ENCODE data around the gene KAZALD1.

The KAZALD1 gene

GRCh38 chr10:101042118-101042517 lies 19.7 kb upstream of the KAZALD1 start:
- Histone ChIP-seq H3K9ac (no peak overlapping the region), H3K4me3 (ENCODE audit: low read depth, low read length) (peak overlapping the region; percentile 63), H3K4me2 (ENCODE audit: low read length) (peak overlapping the region; percentile 62), H3K36me3 (ENCODE audit: control insufficient read depth, insufficient read depth, low read length) (no peaks in the 10 kb centered on the region), H3K27ac (peak overlapping the region; percentile 83), H3K9me3 (ENCODE audit: control insufficient read depth, low read length) (no peaks in the 10 kb centered on the region), H3K4me1 (peaks cover 16% of the 10 kb centered on the region), H3K27me3 (ENCODE audit: control insufficient read depth, insufficient read depth, low read length) (no peaks in the 10 kb centered on the region), H2AFZ (peak overlapping the region; percentile 99), H3K79me2 (no peaks in the 10 kb centered on the region)
- TF ChIP-seq CTCF (IDR thresholded peaks at IDR 0.05), result no peak

- Histone ChIP-seq H3K9ac (no peak overlapping the region), H3K4me2 (ENCODE audit: low read length) (peak overlapping the region; percentile 62), H3K27me3 (ENCODE audit: control insufficient read depth, insufficient read depth, low read length) (no peaks in the 10 kb centered on the region), H3K4me1 (peaks cover 16% of the 10 kb centered on the region), H3K4me3 (ENCODE audit: low read depth, low read length) (peak overlapping the region; percentile 63), H2AFZ (peak overlapping the region; percentile 99), H3K36me3 (ENCODE audit: control insufficient read depth, insufficient read depth, low read length) (no peaks in the 10 kb centered on the region), H3K9me3 (ENCODE audit: control insufficient read depth, low read length) (no peaks in the 10 kb centered on the region), H3K79me2 (no peaks in the 10 kb centered on the region), H3K27ac (peak overlapping the region; percentile 83)
- TF ChIP-seq CTCF (IDR thresholded peaks at IDR 0.05), result no peak
These were observed 19.0 kb upstream of the KAZALD1 start for GRCh38 chr10:101042667-101043362.

- TF ChIP-seq CTCF (IDR thresholded peaks at IDR 0.05), result no peak
These were observed 18.5 kb upstream of the KAZALD1 start for GRCh38 chr10:101043363-101043707.

GRCh38 chr10:101044117-101044516 lies 17.7 kb upstream of the KAZALD1 start:
- H3K4me3 ChIP-seq (ENCODE audit: low read depth, low read length), result no peak overlapping the region
- H3K27me3 ChIP-seq (ENCODE audit: control insufficient read depth, insufficient read depth, low read length), result no peaks in the 10 kb centered on the region
- H3K4me2 ChIP-seq (ENCODE audit: low read length), result no peak overlapping the region
- H3K9me3 ChIP-seq (ENCODE audit: control insufficient read depth, low read length), result no peaks in the 10 kb centered on the region
- no peak overlapping the region for H2AFZ ChIP-seq
- no peak overlapping the region for H3K27ac ChIP-seq
- no peaks in the 10 kb centered on the region for H3K36me3 ChIP-seq (ENCODE audit: control insufficient read depth, insufficient read depth, low read length)
- H3K4me1 ChIP-seq, result peaks cover 16% of the 10 kb centered on the region
- no peak overlapping the region for H3K9ac ChIP-seq
- no peaks in the 10 kb centered on the region for H3K79me2 ChIP-seq
- no peak for TF ChIP-seq CTCF (IDR thresholded peaks at IDR 0.05)

More at GRCh38 chr10:101043363-101043707, 18.5 kb upstream of the KAZALD1 start:
- Histone ChIP-seq H3K79me2 (no peaks in the 10 kb centered on the region), H3K4me2 (ENCODE audit: low read length) (peak overlapping the region; percentile 62), H3K27me3 (ENCODE audit: control insufficient read depth, insufficient read depth, low read length) (no peaks in the 10 kb centered on the region), H3K36me3 (ENCODE audit: control insufficient read depth, insufficient read depth, low read length) (no peaks in the 10 kb centered on the region), H2AFZ (peak overlapping the region; percentile 99), H3K4me3 (ENCODE audit: low read depth, low read length) (peak overlapping the region; percentile 63), H3K9ac (no peak overlapping the region), H3K27ac (peak overlapping the region; percentile 83), H3K4me1 (peaks cover 16% of the 10 kb centered on the region), H3K9me3 (ENCODE audit: control insufficient read depth, low read length) (no peaks in the 10 kb centered on the region)

Data from parathyroid adenoma (tissue), 2 donors.